AG04449 (cell line): ENCODE results near the gene DDI2.

Experiments used
- CTCF ChIA-PET: fragments of 350-600 bp; formaldehyde crosslinking; extraction: SDS; loops from one replicate; lab custom pipeline; 2021; ENCODE audit warnings: antibody characterized with exemption; lab: Yijun Ruan, JAX
- POLR2A ChIA-PET: fragments of 400-600, 350-600 bp; formaldehyde crosslinking; extraction: SDS; loops from one replicate; lab custom pipeline; 2020; ENCODE audit warnings: antibody characterized with exemption, inconsistent platforms; lab: Yijun Ruan, JAX
- DNase-seq: peaks from one replicate; pipeline ENCODE4 v3.0.0-alpha.2; 2010; ENCODE audit warnings: low read depth, low spot score
- H3K4me3 ChIP-seq: 2 replicates; pipeline ENCODE4 v1.5.1; 2011; ENCODE audit warnings: low read depth, mild to moderate bottlenecking, control low read depth, low read length
- TF ChIP-seq, protein P1 (sequence below): IDR thresholded peaks from one replicate; pipeline ENCODE4 v1.5.1; 2011; ENCODE audit warnings: mild to moderate bottlenecking, moderate library complexity, low read length, control low read depth, inconsistent platforms; ENCODE audit not compliant: insufficient read depth; ENCODE audit errors: missing control alignments

Gene DDI2

GRCh38 chr1:15660151-15660550 lies 42.9 kb downstream of the DDI2 start:
- DNase-seq, result no peak
- H3K4me3 ChIP-seq, result no peak overlapping the region
- CTCF ChIA-PET, result interaction anchor here (0.8 to 1.2 kb wide), 2 partner anchors 8 to 11 kb away, joined by 3 read pairs; no protein-coding TSS in a partner anchor
- POLR2A ChIA-PET, result no interaction called here
- TF ChIP-seq, protein P1, sequence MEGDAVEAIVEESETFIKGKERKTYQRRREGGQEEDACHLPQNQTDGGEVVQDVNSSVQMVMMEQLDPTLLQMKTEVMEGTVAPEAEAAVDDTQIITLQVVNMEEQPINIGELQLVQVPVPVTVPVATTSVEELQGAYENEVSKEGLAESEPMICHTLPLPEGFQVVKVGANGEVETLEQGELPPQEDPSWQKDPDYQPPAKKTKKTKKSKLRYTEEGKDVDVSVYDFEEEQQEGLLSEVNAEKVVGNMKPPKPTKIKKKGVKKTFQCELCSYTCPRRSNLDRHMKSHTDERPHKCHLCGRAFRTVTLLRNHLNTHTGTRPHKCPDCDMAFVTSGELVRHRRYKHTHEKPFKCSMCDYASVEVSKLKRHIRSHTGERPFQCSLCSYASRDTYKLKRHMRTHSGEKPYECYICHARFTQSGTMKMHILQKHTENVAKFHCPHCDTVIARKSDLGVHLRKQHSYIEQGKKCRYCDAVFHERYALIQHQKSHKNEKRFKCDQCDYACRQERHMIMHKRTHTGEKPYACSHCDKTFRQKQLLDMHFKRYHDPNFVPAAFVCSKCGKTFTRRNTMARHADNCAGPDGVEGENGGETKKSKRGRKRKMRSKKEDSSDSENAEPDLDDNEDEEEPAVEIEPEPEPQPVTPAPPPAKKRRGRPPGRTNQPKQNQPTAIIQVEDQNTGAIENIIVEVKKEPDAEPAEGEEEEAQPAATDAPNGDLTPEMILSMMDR, result no peak

GRCh38 chr1:15662477-15662876 lies 45.2 kb downstream of the DDI2 start:
- ChIA-PET POLR2A (no interaction called here), CTCF (interaction anchor here (1.4 to 1.8 kb wide), 2 partner anchors 10 to 79 kb away, joined by 3 to 5 read pairs; no protein-coding TSS in a partner anchor)
- H3K4me3 ChIP-seq, result no peak overlapping the region
- DNase-seq, result no peak
- TF ChIP-seq, protein P1, result no peak

DNA sequence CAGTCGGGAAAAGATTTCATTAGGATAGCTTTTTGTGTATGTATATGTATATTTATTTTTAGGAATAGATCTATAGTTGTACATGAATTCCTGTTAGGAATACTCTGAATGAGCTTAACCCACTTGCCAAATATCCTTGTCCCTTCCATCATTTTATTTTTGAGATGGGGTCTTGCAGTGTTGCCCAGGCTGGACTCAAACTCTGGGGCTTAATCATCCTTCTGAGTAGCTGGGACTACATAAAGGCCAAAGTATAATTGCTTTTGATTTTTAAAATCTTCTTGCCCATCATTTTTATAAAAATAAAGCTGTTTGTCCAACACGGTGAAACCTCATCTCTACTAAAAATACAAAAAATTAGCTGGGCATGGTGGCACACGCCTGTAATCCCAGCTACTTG lies 46.7 kb downstream of the DDI2 start:
- no peak overlapping the region for H3K4me3 ChIP-seq
- POLR2A ChIA-PET, result no interaction called here
- TF ChIP-seq, protein P1, result no peak
- DNase-seq, result no peak
- CTCF ChIA-PET, result interaction anchor here (0.7 to 1.8 kb wide), 5 partner anchors 9 to 128 kb away, joined by 3 to 5 read pairs (median 3); no protein-coding TSS in a partner anchor

- TF ChIP-seq, protein P1, result no peak
- H3K4me3 ChIP-seq, result no peak overlapping the region
- ChIA-PET POLR2A (no interaction called here), CTCF (interaction anchor here (0.7 kb wide), 1 partner anchor 12 kb away, joined by 3 read pairs; no protein-coding TSS in a partner anchor)
- no peak for DNase-seq
These were observed 50.1 kb downstream of the DDI2 start for GRCh38 chr1:15667362-15667761.

- ChIA-PET CTCF (interaction anchor here (1.0 to 1.5 kb wide), 3 partner anchors 8 to 17 kb away, joined by 3 to 4 read pairs (median 3); no protein-coding TSS in a partner anchor), POLR2A (no interaction called here)
- DNase-seq, result no peak
- TF ChIP-seq, protein P1, result no peak
- H3K4me3 ChIP-seq, result no peak overlapping the region
These were observed 51.0 kb downstream of the DDI2 start for GRCh38 chr1:15668089-15668754.

DNA sequence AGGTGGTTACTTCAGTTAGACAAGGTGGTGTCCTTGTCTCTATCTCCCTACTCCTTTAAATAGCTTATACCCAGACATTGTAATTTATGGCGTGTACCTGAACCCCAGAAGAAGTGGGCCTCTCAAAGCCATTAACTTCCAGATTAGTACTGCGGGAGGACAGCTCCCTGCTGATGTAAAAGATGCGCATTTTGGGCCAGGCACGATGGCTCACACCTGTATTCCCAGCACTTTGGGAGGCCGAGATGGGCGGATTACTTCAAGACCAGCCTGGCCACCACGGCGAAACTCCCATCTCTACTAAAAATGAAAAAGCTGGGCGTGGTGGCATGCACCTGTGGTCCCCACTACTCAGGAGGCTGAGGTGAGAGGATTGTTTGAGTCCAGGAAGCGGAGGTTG lies 51.8 kb downstream of the DDI2 start:
- TF ChIP-seq, protein P1, result no peak
- POLR2A ChIA-PET, result no interaction called here
- H3K4me3 ChIP-seq, result no peak overlapping the region
- no peak for DNase-seq
- CTCF ChIA-PET, result interaction anchor here (1.0 to 1.5 kb wide), 3 partner anchors 9 to 16 kb away, joined by 3 to 4 read pairs (median 3); no protein-coding TSS in a partner anchor
